SK-N-SH (cell line): ENCODE data around the gene MTR.

Experiments used
- CHD2 ChIP-seq: fragments of 150-350 bp; IDR thresholded peaks from 2 replicates; pipeline ENCODE4 v1.6.1; 2018; ENCODE audit warnings: low read length; ENCODE audit not compliant: partially characterized antibody
- EP300 ChIP-seq, 2 experiments: IDR thresholded peaks; 2 replicates each; pipeline versions ENCODE4 v1.4.0 to v1.6.1; 2012; ENCODE audit warnings: borderline replicate concordance in 1 of 2, low read depth in 1 of 2, low read length in 1 of 2
- GABPA ChIP-seq: IDR thresholded peaks from 2 replicates; pipeline ENCODE4 v1.4.0; 2012; ENCODE audit warnings: low read depth, mild to moderate bottlenecking
- JUND ChIP-seq: IDR thresholded peaks from 2 replicates; pipeline ENCODE4 v1.4.0; 2012
- POLR2AphosphoS5 ChIP-seq: IDR thresholded peaks from 2 replicates; pipeline ENCODE4 v1.6.1; 2012; ENCODE audit warnings: low read depth, low read length
- RCOR1 ChIP-seq: fragments of 150-350 bp; IDR thresholded peaks from 2 replicates; pipeline ENCODE4 v1.6.1; 2017; ENCODE audit warnings: antibody characterized with exemption, low read length
- RXRA ChIP-seq: IDR thresholded peaks from 2 replicates; pipeline ENCODE4 v1.4.0; 2012; ENCODE audit warnings: low read depth, mild to moderate bottlenecking, borderline replicate concordance
- TAF1 ChIP-seq: IDR thresholded peaks from 2 replicates; pipeline ENCODE4 v1.6.1; 2012; ENCODE audit warnings: low read depth, mild to moderate bottlenecking, low read length, moderate library complexity, borderline replicate concordance
- USF2 ChIP-seq: fragments of 150-350 bp; IDR thresholded peaks from 2 replicates; pipeline ENCODE4 v1.6.1; 2017; ENCODE audit warnings: antibody characterized with exemption, low read length, low read depth, borderline replicate concordance
- YY1 ChIP-seq: IDR thresholded peaks from 2 replicates; pipeline ENCODE4 v1.4.0; 2012; ENCODE audit warnings: low read depth, mild to moderate bottlenecking
- TF ChIP-seq, protein P1 (sequence below): fragments of 200-600 bp; sonication (generic); IDR thresholded peaks from 2 replicates; pipeline ENCODE4 v1.6.1; 2017; ENCODE audit warnings: antibody characterized with exemption, mild to moderate bottlenecking, moderate library complexity
- TF ChIP-seq, protein P2 (sequence below): IDR thresholded peaks from 2 replicates; pipeline ENCODE4 v1.4.0; 2012; ENCODE audit warnings: low read depth, borderline replicate concordance

GRCh38 chr1:236829085-236829484, 34.0 kb downstream of the MTR start:
- no peak for TF ChIP-seq GABPA
- no peak for TF ChIP-seq TAF1
- TF ChIP-seq, protein P1, sequence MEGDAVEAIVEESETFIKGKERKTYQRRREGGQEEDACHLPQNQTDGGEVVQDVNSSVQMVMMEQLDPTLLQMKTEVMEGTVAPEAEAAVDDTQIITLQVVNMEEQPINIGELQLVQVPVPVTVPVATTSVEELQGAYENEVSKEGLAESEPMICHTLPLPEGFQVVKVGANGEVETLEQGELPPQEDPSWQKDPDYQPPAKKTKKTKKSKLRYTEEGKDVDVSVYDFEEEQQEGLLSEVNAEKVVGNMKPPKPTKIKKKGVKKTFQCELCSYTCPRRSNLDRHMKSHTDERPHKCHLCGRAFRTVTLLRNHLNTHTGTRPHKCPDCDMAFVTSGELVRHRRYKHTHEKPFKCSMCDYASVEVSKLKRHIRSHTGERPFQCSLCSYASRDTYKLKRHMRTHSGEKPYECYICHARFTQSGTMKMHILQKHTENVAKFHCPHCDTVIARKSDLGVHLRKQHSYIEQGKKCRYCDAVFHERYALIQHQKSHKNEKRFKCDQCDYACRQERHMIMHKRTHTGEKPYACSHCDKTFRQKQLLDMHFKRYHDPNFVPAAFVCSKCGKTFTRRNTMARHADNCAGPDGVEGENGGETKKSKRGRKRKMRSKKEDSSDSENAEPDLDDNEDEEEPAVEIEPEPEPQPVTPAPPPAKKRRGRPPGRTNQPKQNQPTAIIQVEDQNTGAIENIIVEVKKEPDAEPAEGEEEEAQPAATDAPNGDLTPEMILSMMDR, result no peak
- TF ChIP-seq USF2, result no peak
- no peak for TF ChIP-seq POLR2AphosphoS5
- no peak for TF ChIP-seq EP300 (IDR thresholded peaks at IDR 0.05; ENCODE audit: borderline replicate concordance in 1 of 2, low read depth in 1 of 2, low read length in 1 of 2)
- TF ChIP-seq YY1, result no peak
- no peak for TF ChIP-seq JUND
- no peak for TF ChIP-seq RXRA
- TF ChIP-seq RCOR1, result no peak
- TF ChIP-seq, protein P2, sequence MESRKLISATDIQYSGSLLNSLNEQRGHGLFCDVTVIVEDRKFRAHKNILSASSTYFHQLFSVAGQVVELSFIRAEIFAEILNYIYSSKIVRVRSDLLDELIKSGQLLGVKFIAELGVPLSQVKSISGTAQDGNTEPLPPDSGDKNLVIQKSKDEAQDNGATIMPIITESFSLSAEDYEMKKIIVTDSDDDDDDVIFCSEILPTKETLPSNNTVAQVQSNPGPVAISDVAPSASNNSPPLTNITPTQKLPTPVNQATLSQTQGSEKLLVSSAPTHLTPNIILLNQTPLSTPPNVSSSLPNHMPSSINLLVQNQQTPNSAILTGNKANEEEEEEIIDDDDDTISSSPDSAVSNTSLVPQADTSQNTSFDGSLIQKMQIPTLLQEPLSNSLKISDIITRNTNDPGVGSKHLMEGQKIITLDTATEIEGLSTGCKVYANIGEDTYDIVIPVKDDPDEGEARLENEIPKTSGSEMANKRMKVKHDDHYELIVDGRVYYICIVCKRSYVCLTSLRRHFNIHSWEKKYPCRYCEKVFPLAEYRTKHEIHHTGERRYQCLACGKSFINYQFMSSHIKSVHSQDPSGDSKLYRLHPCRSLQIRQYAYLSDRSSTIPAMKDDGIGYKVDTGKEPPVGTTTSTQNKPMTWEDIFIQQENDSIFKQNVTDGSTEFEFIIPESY, result no peak
- no peak for TF ChIP-seq CHD2
